Spleen (tissue), 11 donors: ENCODE data around the gene PAPOLG. TPM values are rescaled to one million over a fixed set of nuclear protein-coding genes. Genes with fewer than 3 reads are reported as not detected.

Source experiments
- DNase-seq: peaks from one replicate; pipeline ENCODE4 v3.0.0-alpha.2; 2020
- H3K27ac ChIP-seq, 8 donors: fragments of 200-600 bp; sonication (generic) in 7 of 8; 1 replicate in 4 of 8; 2 replicates in 4 of 8; pipeline versions ENCODE4 v1.5.0 to v1.8.0; 2016 to 2021; ENCODE audit warnings: inconsistent platforms in 4 of 8, mild to moderate bottlenecking in 4 of 8, moderate library complexity in 1 of 8
- H3K27me3 ChIP-seq, 7 donors: fragments of 200-600 bp; sonication (generic) in 6 of 7; replicated peaks in 1 of 7; 1 replicate in 4 of 7; 2 replicates in 3 of 7; pipeline versions ENCODE4 v1.5.0 to v1.8.0; 2016 to 2021; ENCODE audit warnings: inconsistent platforms in 3 of 7, mild to moderate bottlenecking in 1 of 7
- H3K36me3 ChIP-seq, 6 donors: fragments of 200-600 bp; sonication (generic) in 5 of 6; 1 replicate in 4 of 6; 2 replicates in 2 of 6; pipeline versions ENCODE4 v1.5.0 to v1.8.0; 2016 to 2021; ENCODE audit warnings: inconsistent platforms in 2 of 6
- H3K4me1 ChIP-seq, 6 donors: fragments of 200-600 bp; sonication (generic) in 5 of 6; 1 replicate in 3 of 6; 2 replicates in 3 of 6; pipeline versions ENCODE4 v1.5.0 to v1.8.0; 2016 to 2021; ENCODE audit warnings: inconsistent platforms in 3 of 6
- H3K4me3 ChIP-seq, 8 donors: fragments of 200-600 bp; sonication (generic) in 7 of 8; 1 replicate in 4 of 8; 2 replicates in 4 of 8; pipeline versions ENCODE4 v1.5.0 to v1.8.0; 2016 to 2021; ENCODE audit warnings: inconsistent platforms in 4 of 8, mild to moderate bottlenecking in 4 of 8, moderate library complexity in 2 of 8
- H3K9me3 ChIP-seq, 8 donors: fragments of 200-600 bp; sonication (generic) in 7 of 8; 1 replicate in 4 of 8; 2 replicates in 4 of 8; pipeline versions ENCODE4 v1.5.0 to v1.8.0; 2016 to 2021; ENCODE audit warnings: inconsistent platforms in 4 of 8
- POLR2A ChIP-seq, 3 donors: fragments of 450-650 bp; IDR thresholded peaks; one replicate each; pipeline ENCODE4 v1.5.1; 2017; ENCODE audit warnings: antibody characterized with exemption in 3 of 3, mild to moderate bottlenecking in 1 of 3
- POLR2AphosphoS5 ChIP-seq, 3 donors: sonication (generic); formaldehyde crosslinking; IDR thresholded peaks; one replicate each; pipeline ENCODE4 v1.5.1; 2017; ENCODE audit warnings: antibody characterized with exemption in 3 of 3
- WGBS, 5 donors: extraction: QIAGEN DNeasy Blood & Tissue Kit in 3 of 5; methylation state at CpG; one replicate each; pipeline versions ENCODE4 v1.1.5 to v1.1.7; 2013 to 2018; 5-methylcytosine and 5-hydroxymethylcytosine counted together
- intact Hi-C: fragments of 100-400 bp; cut with DNase I; formaldehyde crosslinking; loops from one replicate; pipeline ENCODE4 v1.15.0; 2023; ENCODE audit warnings: low total_unique reads
- polyA plus RNA-seq, 3 donors: library from polyadenylated mRNA; stranded (reverse); fragments of 200-250 nt; gene quantifications; one replicate each; pipeline ENCODE4 v1.2.1, GENCODE V29; 2013
- total RNA-seq, 7 donors: library from RNA; depleted of rRNA in 3 of 7; stranded (reverse); fragments of >200 nt in 3 of 7; fragmentation: NEBNext Ultra II Directional in 4 of 7; extraction: Animal tissue kit (Norgen Biotek cat#: 25700) in 4 of 7; gene quantifications; one replicate each; pipeline versions ENCODE4 v1.1.0 to v1.2.1, GENCODE V29; 2016 to 2021
- TF ChIP-seq, protein P1 (sequence below), 11 experiments: fragments of 200-600 bp in 7 of 11; fragments of 450-650 bp in 4 of 11; sonication (generic) in 4 of 11; IDR thresholded peaks in 8 of 11; conservative IDR thresholded peaks in 3 of 11; 1 replicate in 7 of 11; 2 replicates in 4 of 11; pipeline versions ENCODE4 v1.4.0 to v1.8.0; 2016 to 2021; ENCODE audit warnings: antibody characterized with exemption in 11 of 11, inconsistent platforms in 4 of 11, mild to moderate bottlenecking in 1 of 11
- donor health status: healthy with polysubstance abuse.
- donor health status: DM: no; HTN: no; CAD: no; lungs with moderate emphysema.
- donor health status: DM: no; HTN: no; CAD: no.
- donor health status: Bipolar disorder and iron deficiency.
- donor health status: healthy.
- donor health status: DM: no; HTN: no; CAD: no.
- donor health status: DM: yes; HTN: yes; CAD: no.

Gene PAPOLG
- total and polyA plus RNA-seq, 10 donors, result 4.2 to 27.9 (median 21.3) TPM

- no peaks in the 10 kb centered on the region for H3K27me3 ChIP-seq
- H3K4me3 ChIP-seq, result no peak overlapping the region
- peaks cover 0 to 52% (median 32%) of the 10 kb centered on the region in 6 donors for H3K4me1 ChIP-seq
- no peaks in the 10 kb centered on the region for H3K36me3 ChIP-seq
- H3K27ac ChIP-seq, result no peak overlapping the region
- DNase-seq, result no peak
- H3K9me3 ChIP-seq, result no peaks in the 10 kb centered on the region
- WGBS, 5 donors, result 32 to 50% (median 43%) methylated on average over 1 of the region's 1 CpG
- TF ChIP-seq POLR2AphosphoS5 (IDR thresholded peaks at IDR 0.05) (no peak), POLR2A (IDR thresholded peaks at IDR 0.05) (no peak)
- TF ChIP-seq, protein P1, sequence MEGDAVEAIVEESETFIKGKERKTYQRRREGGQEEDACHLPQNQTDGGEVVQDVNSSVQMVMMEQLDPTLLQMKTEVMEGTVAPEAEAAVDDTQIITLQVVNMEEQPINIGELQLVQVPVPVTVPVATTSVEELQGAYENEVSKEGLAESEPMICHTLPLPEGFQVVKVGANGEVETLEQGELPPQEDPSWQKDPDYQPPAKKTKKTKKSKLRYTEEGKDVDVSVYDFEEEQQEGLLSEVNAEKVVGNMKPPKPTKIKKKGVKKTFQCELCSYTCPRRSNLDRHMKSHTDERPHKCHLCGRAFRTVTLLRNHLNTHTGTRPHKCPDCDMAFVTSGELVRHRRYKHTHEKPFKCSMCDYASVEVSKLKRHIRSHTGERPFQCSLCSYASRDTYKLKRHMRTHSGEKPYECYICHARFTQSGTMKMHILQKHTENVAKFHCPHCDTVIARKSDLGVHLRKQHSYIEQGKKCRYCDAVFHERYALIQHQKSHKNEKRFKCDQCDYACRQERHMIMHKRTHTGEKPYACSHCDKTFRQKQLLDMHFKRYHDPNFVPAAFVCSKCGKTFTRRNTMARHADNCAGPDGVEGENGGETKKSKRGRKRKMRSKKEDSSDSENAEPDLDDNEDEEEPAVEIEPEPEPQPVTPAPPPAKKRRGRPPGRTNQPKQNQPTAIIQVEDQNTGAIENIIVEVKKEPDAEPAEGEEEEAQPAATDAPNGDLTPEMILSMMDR (IDR thresholded peaks at IDR 0.05 in 8 of 11, conservative IDR thresholded peaks at IDR 0.05 in 3 of 11), result no peak
- intact Hi-C loops, result no loop called here
These were observed 81.1 kb downstream of the PAPOLG start for GRCh38 chr2:60837123-60837522.

GRCh38 chr2:60838481-60838880, 82.4 kb downstream of the PAPOLG start:
- TF ChIP-seq POLR2A (IDR thresholded peaks at IDR 0.05), result no peak
- no peak for TF ChIP-seq POLR2AphosphoS5 (IDR thresholded peaks at IDR 0.05)
- TF ChIP-seq, protein P1 (IDR thresholded peaks at IDR 0.05 in 8 of 11, conservative IDR thresholded peaks at IDR 0.05 in 3 of 11), result no peak
- peaks cover 0 to 65% (median 32%) of the 10 kb centered on the region in 6 donors for H3K4me1 ChIP-seq
- peak overlapping the region in 3 of 8 donors; percentile 66 to 82 (median 66) for H3K27ac ChIP-seq

DNA sequence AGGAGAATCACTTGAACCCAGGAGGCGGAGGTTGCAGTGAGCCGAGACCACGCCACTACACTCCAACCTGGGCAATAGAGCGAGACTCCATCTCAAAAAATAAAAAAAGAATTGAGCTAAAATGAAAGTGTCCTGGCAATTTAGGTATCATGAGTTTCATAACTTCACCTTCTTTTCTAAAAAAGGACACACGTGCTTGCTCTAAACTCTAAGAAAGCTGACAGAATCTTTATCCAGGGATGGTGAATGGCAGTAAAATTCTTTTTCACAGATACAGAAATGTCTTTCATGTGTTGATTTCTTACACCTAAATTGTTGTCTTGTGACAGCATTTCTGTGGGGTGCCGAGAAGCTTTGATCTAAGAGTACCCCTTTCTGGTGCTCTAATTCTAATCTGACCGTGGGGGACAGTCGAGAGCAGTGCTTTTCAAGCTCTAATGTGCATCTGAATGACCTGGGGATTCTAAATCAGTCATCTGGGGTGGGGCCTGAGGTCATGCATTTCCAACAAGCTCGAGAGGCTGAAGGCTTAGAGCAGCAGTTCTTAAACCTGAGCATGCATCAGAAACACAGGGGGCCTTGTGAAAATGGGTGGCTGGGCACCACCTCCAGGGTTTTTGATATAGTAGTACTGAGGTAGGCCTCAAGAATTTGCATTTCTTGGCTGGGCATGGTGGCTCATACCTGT, 83.2 kb downstream of the PAPOLG start:
- no peak overlapping the region for H3K4me3 ChIP-seq

More at GRCh38 chr2:60838481-60838880, 82.4 kb downstream of the PAPOLG start:
- intact Hi-C loops, result no loop called here
- H3K9me3 ChIP-seq, result no peaks in the 10 kb centered on the region
- no peaks in the 10 kb centered on the region for H3K27me3 ChIP-seq
- H3K36me3 ChIP-seq, result no peaks in the 10 kb centered on the region
- DNase-seq, result no peak
- H3K4me3 ChIP-seq, result no peak overlapping the region
- WGBS, 5 donors, result 85 to 91% (median 90%) methylated on average over 3 of the region's 3 CpGs

GRCh38 chr2:60840880-60841279, 84.8 kb downstream of the PAPOLG start:
- TF ChIP-seq, protein P1 (IDR thresholded peaks at IDR 0.05 in 8 of 11, conservative IDR thresholded peaks at IDR 0.05 in 3 of 11), result no peak
- TF ChIP-seq POLR2AphosphoS5 (IDR thresholded peaks at IDR 0.05) (peak in 2 of 3 donors; percentile 72 to 77), POLR2A (IDR thresholded peaks at IDR 0.05) (no peak)
- DNase-seq, result peak; percentile 81
- intact Hi-C loops, result no loop called here
- no peak overlapping the region for H3K4me3 ChIP-seq
- peak overlapping the region in 5 of 8 donors; percentile 55 to 82 (median 66) for H3K27ac ChIP-seq
- WGBS, 5 donors, result 26 to 42% (median 27%) methylated on average over 7 of the region's 7 CpGs
- peaks cover 4 to 68% (median 28%) of the 10 kb centered on the region in 6 donors for H3K4me1 ChIP-seq
- H3K9me3 ChIP-seq, result no peaks in the 10 kb centered on the region
- no peaks in the 10 kb centered on the region for H3K36me3 ChIP-seq
- H3K27me3 ChIP-seq, result no peaks in the 10 kb centered on the region

More for the DNA sequence above, 83.2 kb downstream of the PAPOLG start:
- Histone ChIP-seq H3K27me3 (no peaks in the 10 kb centered on the region), H3K27ac (peak overlapping the region in 5 of 8 donors; percentile 54 to 82 (median 66)), H3K36me3 (no peaks in the 10 kb centered on the region), H3K9me3 (no peaks in the 10 kb centered on the region), H3K4me1 (peaks cover 3 to 67% (median 29%) of the 10 kb centered on the region in 6 donors)
- DNase-seq, result no peak
- 69 to 85% (median 74%) methylated on average over 9 of the region's 9 CpGs for WGBS, 5 donors
- TF ChIP-seq POLR2AphosphoS5 (IDR thresholded peaks at IDR 0.05) (no peak), POLR2A (IDR thresholded peaks at IDR 0.05) (no peak)
- TF ChIP-seq, protein P1 (IDR thresholded peaks at IDR 0.05 in 8 of 11, conservative IDR thresholded peaks at IDR 0.05 in 3 of 11), result no peak
- intact Hi-C loops, result no loop called here
